CD4-positive, alpha-beta T cell treated with Interleukin-4 for 4 hours (primary cell): ENCODE results near the gene SETD1B.
"Not testable (repeated sequence)": the region's sequence is repeated elsewhere in the genome, so short reads cannot be mapped to it uniquely, and the experiment has no call there.

ENCODE experiments used
- DNase-seq: peaks from one replicate; pipeline ENCODE4 v3.0.0-alpha.2; 2020

Gene SETD1B

DNA sequence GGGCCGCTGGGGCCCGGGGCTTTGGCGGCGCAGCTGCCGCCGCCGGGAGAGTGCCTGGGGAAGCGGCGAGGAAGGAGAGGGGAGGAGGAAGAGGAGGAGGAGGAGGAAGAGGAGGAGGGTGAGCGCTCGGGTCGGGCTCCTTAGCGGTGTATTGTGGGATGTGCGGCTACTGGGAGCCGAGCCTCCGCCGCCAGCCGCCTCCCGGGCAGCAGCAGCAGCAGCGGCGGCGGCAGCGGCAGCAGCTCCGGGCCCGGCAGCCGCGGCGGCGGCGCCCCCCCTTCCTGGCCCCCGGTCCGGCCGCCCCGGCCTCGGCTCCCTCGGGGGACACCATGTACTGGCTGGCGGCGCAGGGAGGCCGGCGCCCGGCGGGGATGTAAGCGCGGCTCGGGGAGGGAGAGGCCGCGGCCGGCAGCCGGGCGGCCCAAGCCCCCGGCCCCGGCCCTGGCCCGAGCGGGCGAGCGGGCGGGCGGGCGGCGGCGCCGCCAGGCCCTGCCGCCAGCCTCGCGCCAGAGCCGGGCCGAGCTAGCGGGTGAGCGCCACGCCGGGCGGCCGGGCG lies at the start of gene SETD1B:
TSS of gene SETD1B (plus strand) at position 149 of the 556 bp plus-strand sequence. CDS start 729 bp downstream, outside the sequence.
- DNase-seq = no peak

DNA sequence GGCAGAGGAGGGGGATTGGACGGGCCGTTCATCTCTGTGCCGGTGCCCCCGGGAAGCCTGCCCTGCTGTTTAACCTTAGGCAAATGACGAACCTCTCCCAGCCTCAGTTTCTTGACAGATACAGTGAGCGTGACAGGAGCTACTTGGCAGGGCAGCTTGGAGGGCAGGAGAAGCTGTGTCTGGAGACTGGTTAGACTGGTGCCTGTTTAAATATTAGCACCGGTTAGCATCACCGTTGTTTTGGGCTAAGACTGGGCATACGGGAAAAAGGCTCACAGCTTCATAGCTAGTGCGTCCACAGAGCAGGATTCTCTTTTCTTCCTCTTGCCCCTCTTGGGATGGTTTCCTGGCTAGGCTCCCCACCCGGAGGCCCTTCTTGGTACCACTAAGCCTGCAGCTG lies 49.0 kb upstream of the SETD1B start:
- no peak for DNase-seq

DNA sequence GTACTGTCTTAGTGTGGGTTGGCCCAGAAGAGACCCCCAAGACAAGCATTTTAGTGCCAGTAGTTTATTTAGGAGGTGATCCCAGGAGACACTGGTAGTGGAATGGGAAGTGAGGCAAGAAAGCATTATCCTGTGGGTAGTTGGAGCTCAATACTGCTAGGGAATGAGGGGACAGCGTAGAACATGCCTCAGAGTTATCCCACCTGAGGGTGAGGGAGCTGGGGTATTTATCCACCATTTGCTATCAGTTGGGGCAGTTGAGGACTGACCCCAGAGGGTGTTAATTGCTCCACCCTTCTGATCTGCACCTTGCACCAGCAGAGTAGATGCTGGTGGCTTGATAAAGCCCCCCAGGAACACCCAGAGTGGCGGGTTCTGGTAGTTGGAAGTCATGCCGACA lies 48.2 kb upstream of the SETD1B start:
- no peak for DNase-seq

DNA sequence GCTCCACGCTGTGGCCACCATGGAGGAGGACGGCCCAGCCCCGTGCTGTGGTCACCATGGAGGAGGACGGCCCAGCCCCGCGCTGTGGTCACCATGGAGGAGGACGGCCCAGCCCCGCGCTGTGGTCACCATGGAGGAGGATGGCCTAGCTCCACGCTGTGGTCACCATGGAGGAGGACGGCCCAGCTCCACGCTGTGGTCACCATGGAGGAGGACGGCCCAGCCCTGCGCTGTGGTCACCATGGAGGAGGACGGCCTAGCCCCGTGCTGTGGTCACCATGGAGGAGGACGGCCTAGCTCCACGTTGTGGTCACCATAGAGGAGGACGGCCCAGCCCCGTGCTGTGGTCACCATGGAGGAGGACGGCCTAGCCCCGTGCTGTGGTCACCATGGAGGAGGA lies 45.3 kb upstream of the SETD1B start:
- not testable (repeated sequence) for DNase-seq

DNA sequence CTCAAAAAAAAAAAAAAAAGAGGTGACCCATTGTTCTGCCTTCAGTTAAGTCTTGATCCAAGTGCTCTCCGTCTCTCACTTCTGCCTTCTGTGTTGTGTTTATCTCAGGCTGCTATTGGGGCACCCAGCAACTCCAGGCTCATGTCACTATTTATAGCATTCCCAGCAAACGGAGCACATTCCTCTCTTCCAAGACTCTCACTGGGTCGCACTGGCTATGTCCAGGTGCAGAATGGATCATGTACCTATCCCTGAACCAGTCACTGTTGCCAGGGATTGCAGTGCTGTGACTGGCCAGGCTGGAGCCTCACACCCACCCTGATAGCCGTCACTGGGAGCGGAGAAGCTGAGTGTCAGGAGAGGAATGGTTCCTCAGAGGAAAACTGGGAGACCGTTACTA lies 41.5 kb upstream of the SETD1B start:
- no peak for DNase-seq

DNA sequence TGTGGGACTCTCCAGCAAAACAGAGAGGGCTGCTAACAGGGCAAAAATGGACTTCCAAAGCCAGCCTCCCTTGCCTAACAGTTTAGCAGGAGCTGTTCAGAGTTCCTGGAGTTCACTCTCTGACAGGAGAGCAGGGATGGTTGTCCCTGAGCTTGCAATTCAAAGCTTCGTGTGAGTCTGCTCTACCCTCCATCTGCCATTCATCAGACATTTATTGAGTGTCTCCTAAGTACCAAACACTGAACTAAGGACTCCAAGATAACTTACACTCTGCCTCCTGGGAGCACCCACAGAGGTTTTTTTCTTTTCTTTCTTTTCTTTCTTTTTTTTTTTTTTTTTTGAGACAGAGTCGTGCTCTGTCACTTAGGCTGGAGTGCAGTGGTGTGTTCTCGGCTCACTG lies 39.0 kb upstream of the SETD1B start:
- no peak for DNase-seq

DNA sequence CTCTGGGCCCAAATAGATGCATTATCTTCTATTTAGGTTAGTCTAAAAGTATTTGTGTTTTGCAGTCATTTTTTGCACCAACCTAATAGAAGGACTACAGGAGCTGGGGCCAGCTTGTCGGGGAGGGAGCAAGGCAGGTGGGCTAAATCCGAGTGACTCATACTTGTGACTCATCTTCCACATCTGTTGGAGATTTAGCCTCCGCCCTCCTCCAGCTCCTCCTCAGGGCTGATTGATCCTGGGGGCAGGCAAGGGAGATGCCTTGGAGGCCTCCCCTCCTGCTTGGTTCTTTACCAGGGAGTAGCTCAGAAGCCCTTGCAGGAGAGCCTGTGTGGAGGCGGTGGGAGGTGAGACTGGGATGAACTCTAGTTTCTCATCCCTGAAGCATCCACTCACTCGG lies 38.2 kb upstream of the SETD1B start:
- DNase-seq = no peak

DNA sequence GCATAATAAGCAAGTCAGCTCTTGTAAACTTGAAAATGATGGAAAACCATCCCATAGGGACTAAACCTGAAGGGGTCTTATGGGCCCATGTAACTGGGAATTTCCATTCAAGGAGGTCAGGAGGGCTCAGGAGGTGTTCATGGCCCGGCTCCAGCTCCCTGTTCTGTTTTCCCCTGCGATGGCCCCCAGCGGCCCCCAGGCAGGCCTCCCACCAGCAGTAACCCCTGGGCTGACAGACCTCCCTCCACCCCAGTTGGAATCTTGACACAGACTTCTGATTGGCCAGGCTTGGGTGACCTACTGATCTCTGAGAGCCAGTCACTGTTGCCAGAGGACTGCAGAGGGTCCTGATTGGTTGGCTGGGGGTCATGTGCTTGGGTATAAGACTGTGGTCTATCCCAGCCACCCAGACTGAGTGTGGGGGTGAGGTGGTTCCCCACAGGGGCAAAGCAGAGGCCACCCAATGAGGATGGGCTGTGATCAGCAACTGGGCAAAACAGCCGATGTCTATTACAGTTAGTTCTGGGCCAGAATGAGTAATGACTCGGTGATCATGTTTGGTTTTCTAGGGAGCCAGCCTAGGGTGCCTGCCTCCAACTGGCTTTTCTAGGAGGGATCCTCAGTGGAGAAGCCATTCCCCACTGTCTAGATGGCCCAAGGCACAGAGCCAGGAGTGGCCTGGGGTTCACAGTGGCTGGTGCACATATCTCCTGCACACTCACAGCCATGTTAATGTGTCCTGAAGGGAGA lies 37.3 kb upstream of the SETD1B start:
- no peak for DNase-seq

DNA sequence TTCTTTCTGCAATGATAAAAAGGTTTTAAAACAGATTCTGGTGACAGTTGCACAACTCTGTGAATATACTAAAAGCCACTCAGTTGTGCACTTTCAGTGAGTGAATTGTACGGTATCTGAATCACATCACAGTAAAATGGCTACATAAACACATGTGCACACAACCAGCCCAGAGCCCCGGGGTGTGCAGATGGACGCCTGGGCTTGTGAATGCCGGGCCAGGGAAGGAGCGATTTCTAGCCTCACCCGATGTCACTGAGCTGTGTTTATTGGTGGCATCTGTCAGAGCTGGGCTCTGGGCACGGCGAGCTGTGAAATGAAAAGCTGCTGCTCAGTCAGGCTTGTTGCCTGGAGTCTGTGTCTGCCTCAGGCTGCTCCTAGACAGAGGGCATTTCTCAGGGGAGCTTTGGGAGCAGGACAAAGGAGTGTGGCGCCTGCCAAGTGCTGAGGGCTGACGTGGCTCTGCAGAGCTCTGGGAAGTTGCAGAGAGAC lies 36.2 kb upstream of the SETD1B start:
- no peak for DNase-seq

DNA sequence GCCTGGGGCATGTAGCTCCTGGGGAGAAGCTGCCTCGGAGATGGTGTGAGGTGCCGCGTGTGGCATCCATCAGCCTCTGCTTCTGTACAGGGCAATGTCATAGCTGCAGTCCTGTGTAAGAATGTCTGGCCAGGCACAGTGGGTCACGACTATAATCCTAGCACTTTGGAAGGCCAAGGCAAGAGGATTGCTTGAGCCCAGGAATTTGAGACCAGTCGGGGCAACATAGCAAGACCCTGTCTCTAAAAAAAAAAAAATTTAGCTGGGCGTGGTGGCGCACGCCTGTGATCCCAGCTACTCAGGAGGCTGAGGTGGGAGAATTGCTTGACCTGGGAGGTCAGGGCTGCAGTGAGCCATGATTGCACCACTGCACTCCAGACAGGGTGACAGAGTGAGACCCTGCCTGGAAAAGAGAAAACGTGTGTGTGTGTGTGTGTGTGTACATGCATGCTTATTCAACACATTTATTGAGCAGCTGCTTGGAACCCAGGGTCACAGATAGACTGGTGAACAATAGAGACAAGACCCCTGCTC lies 34.4 kb upstream of the SETD1B start:
- DNase-seq = no peak

DNA sequence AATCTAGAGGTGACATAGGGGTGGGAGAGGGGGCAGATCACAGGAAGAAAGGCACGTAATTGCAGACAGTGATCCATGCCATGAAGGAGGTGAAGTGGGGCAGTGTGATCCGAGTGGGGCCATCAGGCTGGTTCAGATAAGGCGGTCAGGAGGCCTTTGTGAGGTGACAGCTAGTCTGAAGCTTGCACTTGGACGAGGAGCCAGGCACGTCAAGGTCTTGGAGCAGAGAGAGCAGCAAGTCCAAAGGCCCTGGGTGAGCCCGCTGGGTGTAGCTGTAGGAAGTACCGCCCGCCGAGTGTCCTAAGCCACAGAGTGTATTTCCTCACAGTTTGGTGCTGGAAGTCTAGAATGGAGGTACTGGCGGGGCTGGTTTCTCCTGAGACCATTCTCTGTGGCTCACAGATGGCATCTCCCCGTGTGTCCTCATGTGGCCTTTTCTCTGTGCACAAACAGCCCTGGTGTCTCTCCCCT lies 33.9 kb upstream of the SETD1B start:
- no peak for DNase-seq

DNA sequence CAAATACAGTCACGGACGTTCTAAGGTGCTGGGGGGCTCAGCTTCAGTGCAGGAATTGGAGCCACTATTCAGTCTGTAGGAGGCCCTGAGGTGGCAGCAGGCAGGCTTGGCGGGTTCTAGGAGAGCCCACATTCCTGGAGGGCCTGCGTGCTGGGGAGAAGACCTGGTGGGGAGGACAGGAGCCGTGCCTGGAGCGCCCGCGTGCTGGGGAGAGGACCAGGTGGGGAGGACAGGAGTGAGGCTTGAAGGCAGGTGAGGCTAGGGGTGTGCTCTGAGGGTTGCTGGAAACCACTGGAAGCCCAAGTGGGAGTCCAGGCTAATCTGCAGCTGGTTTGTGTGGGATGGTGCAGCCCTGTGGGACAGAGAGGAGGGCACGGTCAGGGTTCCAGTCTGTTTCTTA lies 33.4 kb upstream of the SETD1B start:
- no peak for DNase-seq

DNA sequence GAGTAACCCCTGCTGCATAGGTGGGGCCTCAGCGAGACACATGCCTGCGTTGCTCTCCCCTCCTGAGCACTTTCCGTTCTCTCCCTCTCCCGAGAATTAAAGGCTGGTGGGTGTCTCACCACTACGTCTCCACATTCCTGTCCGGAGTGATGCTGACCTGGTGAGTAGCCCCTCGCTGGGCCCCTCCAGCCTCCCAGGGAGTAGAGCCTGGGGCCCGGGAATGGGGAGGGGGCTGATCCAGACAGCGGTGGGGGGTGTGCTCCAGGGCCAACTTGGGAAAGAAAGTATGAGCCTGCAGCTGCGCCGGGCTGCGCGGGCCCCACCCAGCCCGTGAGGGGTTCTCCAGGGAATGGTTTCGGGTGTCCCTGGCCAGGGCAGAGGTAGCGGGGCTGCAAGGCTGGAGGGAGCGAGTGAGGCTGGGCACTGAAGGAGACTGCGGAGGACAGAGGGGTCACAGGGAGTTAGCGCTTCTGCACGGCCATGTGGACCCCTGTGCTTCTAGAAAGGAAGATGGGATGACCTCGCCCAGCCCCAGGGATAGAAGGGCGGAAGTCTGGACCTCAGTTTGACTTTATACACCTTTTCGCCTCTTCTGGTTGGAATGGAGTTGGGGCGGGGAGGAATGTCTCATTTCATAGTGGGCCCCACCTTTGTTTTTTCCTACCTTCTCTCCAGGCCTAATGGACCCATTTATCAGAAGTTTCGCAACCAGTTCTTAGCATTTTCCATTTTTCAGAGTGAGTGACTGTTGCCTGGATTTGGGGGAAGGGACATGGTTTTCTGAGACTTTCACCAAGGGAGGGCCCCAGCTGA lies 32.8 kb upstream of the SETD1B start:
- no peak for DNase-seq

DNA sequence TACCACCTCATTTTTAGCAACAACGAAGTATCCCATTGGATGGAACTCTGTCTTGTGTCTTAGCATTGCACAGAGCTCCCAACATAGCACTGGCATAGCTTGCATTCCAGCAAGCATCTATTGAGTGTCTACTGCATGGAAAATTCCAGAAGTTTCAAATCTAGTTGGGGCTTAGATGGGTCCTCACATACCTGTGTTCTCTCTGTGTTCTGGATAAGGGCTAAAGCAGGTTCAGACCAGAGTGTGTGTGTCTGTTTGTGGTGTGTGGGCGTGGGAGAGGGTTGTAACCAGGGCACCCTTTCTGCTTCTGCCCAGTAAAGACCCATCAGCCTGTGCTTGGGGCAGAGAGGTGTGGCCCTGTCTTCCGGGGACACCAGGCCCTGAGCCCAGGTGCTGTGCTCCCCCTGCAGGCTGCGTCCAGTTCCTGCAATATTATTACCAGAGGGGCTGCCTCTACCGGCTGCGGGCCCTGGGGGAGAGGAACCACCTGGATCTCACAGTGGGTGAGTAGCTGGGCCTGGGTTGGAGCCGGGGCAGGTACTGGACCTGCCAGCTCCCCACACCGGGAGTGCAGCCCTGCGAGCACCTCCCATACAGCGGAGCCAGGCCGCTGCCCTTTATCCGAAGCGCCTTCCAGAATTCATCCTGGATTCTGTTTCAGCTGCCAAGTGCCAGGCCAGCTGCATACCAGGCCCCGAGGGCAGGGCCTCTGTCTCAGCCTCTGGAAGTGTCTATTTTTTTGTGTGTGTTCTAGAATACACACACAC lies 30.6 kb upstream of the SETD1B start:
- DNase-seq = peak; percentile 75

DNA sequence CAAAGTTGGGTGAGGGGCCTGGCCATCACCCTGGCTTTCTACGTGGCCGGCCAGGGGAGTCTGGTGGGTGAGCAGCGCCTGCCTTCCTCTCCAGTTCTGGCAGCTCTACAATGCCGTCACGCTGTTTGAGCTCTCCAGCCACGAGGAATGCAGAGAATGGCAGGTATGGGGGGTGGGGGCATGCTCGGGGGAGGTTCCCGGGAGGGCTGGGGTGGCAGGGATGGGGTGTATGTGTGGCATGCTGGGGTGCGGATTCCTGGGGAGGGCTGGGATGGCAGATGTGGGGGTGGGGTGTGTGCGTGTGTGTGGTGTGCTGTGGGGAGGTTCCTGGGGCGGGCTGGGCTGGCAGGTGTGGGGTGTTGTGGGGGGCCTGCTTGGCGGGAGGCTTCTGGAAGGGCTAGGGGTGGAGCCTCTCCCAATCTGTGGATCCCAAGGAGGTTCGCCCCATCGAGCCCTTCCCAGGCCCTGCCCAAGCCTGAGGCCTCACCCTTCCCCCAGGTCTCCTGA lies 28.8 kb upstream of the SETD1B start:
- no peak for DNase-seq

DNA sequence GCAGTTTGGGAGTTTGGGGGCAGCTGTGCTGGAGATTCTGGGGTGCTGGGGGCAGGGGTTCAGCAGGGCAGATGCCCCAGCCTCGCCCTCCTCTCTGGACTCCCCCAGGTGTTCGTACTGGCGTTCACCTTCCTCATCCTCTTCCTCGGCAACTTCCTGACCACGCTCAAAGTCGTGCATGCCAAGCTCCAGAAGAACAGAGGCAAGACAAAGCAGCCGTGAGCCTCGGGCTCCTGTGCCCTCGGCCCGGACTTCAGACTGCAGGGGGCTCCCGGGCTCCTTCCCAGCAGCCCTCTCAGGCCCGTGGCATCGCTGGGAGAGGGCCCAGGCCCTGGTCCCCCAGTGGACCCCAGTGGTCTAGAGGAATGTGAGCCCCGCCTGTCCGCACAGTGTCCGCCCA lies 28.3 kb upstream of the SETD1B start:
- DNase-seq = no peak

DNA sequence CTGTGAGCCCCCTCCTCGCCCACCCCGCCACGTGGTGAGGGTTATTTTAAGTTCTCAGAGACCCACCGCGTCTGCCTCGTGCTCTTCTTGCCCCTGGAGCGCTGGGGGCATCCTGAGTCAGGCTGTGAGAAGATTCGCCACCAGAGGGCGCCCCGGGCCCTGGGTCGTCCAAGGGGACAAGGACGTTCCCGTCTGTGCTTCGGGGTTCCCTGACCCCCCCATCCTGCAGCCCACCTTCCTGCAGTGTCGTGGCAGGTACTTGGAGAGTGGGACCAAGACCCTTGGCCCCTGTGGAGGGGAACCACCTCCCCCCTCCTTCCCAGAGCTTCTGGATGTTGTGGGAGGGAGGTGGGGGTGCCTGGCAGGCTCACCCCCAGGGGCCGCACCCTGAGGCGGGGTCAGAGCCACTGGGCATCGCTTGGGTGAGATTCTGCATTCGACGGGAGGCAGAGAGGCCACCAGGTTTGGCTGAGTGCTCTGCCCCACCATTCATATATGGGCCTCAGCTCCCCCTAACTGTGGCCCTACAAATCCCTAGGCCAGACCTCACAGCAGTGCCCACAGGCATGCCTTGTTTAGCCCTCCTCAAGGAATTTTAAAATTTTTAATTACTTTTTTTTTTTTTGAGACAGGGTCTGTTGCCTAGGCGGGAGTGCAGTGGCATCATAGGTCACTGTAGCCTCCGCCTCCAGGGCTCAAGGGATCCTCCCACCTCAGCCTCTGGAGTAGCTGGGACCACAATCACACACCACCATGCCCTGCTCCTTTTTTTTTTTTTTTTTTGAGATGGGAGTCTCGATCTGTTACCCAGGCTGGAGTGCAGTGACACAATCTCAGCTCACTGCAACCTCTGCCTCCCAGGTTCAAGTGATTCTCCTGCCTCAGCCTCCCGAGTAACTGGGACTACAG lies 27.4 kb upstream of the SETD1B start:
- peak; percentile 80 for DNase-seq

DNA sequence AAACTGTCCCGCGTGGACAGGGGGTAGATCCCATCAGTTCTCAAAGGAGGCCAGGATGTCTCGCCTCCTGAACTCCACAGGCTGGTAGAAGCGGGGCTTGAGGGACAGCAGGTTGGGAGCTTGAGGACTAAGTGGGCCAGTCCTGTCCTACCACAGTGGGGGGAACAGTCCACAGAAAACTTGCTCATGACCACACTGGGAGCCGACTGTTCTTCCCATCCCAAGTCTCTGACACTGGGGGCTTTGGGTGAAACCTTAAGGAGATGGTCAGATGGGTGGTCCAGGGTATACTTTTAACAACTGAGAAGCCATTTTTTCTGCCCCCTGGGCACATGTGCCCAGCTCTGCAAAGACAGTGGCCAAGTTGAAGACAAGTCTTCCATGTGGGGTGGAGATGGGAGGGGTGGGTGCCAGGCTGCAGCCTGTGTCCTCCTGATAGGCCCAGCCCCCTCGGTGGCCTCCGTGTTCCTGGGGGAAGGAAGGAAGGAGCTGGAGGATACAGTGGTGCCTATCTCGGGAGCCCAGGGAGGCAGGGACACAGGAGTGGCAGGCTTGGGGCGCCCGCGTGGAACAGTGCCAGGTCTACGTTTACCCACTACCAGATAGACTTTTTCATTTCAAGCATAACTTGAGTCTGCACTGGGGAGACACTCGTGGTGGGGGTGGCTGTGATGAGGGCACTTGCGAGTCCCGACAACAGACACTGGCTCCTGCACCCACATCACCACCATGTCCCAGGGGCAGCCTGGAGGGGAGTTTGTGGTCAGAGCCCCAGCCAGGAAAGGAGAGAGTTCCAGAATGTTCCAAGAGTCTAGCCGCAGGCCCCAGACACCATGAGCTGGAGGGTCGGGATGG lies 25.0 kb upstream of the SETD1B start:
- no peak for DNase-seq

DNA sequence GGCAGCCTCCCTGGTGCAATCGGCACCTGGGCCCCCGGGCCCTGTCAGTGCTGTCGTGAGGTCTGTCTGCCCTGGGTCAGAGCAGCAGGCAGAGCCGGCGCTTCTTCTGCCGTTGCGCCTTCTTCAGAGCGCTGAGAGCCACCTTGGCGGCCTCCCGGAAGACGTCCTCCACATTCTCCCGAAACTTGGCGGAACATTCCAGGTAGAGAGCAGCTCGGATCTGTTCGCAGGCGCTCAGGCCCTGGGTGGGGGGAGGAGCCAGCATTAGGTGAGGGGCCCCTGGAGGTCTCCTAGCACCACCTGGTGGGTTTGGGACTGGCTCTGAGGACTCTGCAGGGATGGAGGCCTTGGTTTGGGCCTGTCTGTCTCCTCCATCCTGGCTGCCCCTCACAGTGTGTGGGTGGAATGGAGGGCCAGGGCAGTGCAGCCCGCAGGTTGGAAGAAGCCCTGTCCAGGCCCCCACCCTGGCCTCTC lies 24.4 kb upstream of the SETD1B start:
- DNase-seq = no peak

DNA sequence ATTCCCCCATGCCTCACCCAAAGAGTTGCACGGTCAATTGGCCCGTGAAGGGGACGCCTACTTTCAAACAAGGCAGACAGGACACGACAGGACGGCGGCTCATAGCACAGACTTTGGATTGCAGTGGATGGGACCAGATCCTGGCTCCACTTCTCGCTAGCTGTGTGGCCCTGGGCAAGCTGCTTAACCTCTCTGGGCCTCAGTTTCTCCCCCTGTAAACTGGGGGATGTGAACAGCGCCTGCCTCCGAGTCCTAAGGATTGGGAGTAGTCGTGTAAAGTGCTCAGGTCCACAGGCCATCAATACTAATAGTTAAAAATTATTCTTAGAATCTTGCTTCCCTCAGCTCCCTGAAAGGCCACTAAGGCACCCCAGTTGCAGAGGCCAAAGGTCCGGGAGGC lies 23.4 kb upstream of the SETD1B start:
- DNase-seq = no peak
